ENCODE measurements around the gene SLC45A1.

SLC45A1 gene

GRCh38 chr1:8285103-8285502, 32.8 kb upstream of the SLC45A1 start:
- Histone ChIP-seq H3K9me3 (ENCODE audit: control insufficient read depth in 5 of 5, low read length in 5 of 5) (no peaks in the 10 kb centered on the region), H3K36me3 (ENCODE audit: control insufficient read depth in 5 of 5, insufficient read depth in 5 of 5, low read length in 5 of 5) (no peaks in the 10 kb centered on the region), H3K4me3 (ENCODE audit: low read depth in 1 of 5, low read length in 5 of 5) (no peak overlapping the region), H3K9ac (ENCODE audit: low read length in 5 of 5) (no peak overlapping the region), H3K27me3 (ENCODE audit: control insufficient read depth in 5 of 5, insufficient read depth in 4 of 5, low read length in 5 of 5) (peaks cover 0 to 9% (median 0%) of the 10 kb centered on the region in 5 donors), H3K4me1 (ENCODE audit: control insufficient read depth in 5 of 5, insufficient read depth in 5 of 5, low read length in 5 of 5) (peaks cover 0 to 12% (median 8%) of the 10 kb centered on the region in 5 donors), H3K27ac (ENCODE audit: low read depth, low read length) (no peak overlapping the region)

GRCh38 chr1:8285965-8286364, 31.9 kb upstream of the SLC45A1 start:
- Histone ChIP-seq H3K9ac (ENCODE audit: low read length in 5 of 5) (no peak overlapping the region), H3K4me1 (ENCODE audit: control insufficient read depth in 5 of 5, insufficient read depth in 5 of 5, low read length in 5 of 5) (peaks cover 0 to 12% (median 8%) of the 10 kb centered on the region in 5 donors), H3K36me3 (ENCODE audit: control insufficient read depth in 5 of 5, insufficient read depth in 5 of 5, low read length in 5 of 5) (no peaks in the 10 kb centered on the region), H3K27ac (ENCODE audit: low read depth, low read length) (no peak overlapping the region), H3K27me3 (ENCODE audit: control insufficient read depth in 5 of 5, insufficient read depth in 4 of 5, low read length in 5 of 5) (peaks cover 0 to 9% (median 0%) of the 10 kb centered on the region in 5 donors), H3K4me3 (ENCODE audit: low read depth in 1 of 5, low read length in 5 of 5) (no peak overlapping the region), H3K9me3 (ENCODE audit: control insufficient read depth in 5 of 5, low read length in 5 of 5) (no peaks in the 10 kb centered on the region)

GRCh38 chr1:8293118-8293517, 24.8 kb upstream of the SLC45A1 start:
- H3K27ac ChIP-seq (ENCODE audit: low read depth, low read length) = no peak overlapping the region
- no peaks in the 10 kb centered on the region for H3K36me3 ChIP-seq (ENCODE audit: control insufficient read depth in 5 of 5, insufficient read depth in 5 of 5, low read length in 5 of 5)
- H3K9me3 ChIP-seq (ENCODE audit: control insufficient read depth in 5 of 5, low read length in 5 of 5) = no peaks in the 10 kb centered on the region
- H3K4me3 ChIP-seq (ENCODE audit: low read depth in 1 of 5, low read length in 5 of 5) = no peak overlapping the region
- no peak overlapping the region for H3K9ac ChIP-seq (ENCODE audit: low read length in 5 of 5)
- H3K27me3 ChIP-seq (ENCODE audit: control insufficient read depth in 5 of 5, insufficient read depth in 4 of 5, low read length in 5 of 5) = no peaks in the 10 kb centered on the region
- no peaks in the 10 kb centered on the region for H3K4me1 ChIP-seq (ENCODE audit: control insufficient read depth in 5 of 5, insufficient read depth in 5 of 5, low read length in 5 of 5)

- Histone ChIP-seq H3K9ac (ENCODE audit: low read length in 5 of 5) (no peak overlapping the region), H3K36me3 (ENCODE audit: control insufficient read depth in 5 of 5, insufficient read depth in 5 of 5, low read length in 5 of 5) (no peaks in the 10 kb centered on the region), H3K4me1 (ENCODE audit: control insufficient read depth in 5 of 5, insufficient read depth in 5 of 5, low read length in 5 of 5) (no peaks in the 10 kb centered on the region), H3K9me3 (ENCODE audit: control insufficient read depth in 5 of 5, low read length in 5 of 5) (no peaks in the 10 kb centered on the region), H3K27me3 (ENCODE audit: control insufficient read depth in 5 of 5, insufficient read depth in 4 of 5, low read length in 5 of 5) (no peaks in the 10 kb centered on the region), H3K4me3 (ENCODE audit: low read depth in 1 of 5, low read length in 5 of 5) (no peak overlapping the region), H3K27ac (ENCODE audit: low read depth, low read length) (no peak overlapping the region)
Observed at GRCh38 chr1:8293641-8294169, 24.2 kb upstream of the SLC45A1 start.

GRCh38 chr1:8294170-8294697, 23.7 kb upstream of the SLC45A1 start:
- Histone ChIP-seq H3K27me3 (ENCODE audit: control insufficient read depth in 5 of 5, insufficient read depth in 4 of 5, low read length in 5 of 5) (no peaks in the 10 kb centered on the region), H3K27ac (ENCODE audit: low read depth, low read length) (no peak overlapping the region), H3K4me1 (ENCODE audit: control insufficient read depth in 5 of 5, insufficient read depth in 5 of 5, low read length in 5 of 5) (no peaks in the 10 kb centered on the region), H3K9ac (ENCODE audit: low read length in 5 of 5) (no peak overlapping the region), H3K9me3 (ENCODE audit: control insufficient read depth in 5 of 5, low read length in 5 of 5) (no peaks in the 10 kb centered on the region), H3K36me3 (ENCODE audit: control insufficient read depth in 5 of 5, insufficient read depth in 5 of 5, low read length in 5 of 5) (no peaks in the 10 kb centered on the region), H3K4me3 (ENCODE audit: low read depth in 1 of 5, low read length in 5 of 5) (no peak overlapping the region)

- H3K4me1 ChIP-seq (ENCODE audit: control insufficient read depth in 5 of 5, insufficient read depth in 5 of 5, low read length in 5 of 5) = no peaks in the 10 kb centered on the region
- H3K9me3 ChIP-seq (ENCODE audit: control insufficient read depth in 5 of 5, low read length in 5 of 5) = no peaks in the 10 kb centered on the region
- no peak overlapping the region for H3K27ac ChIP-seq (ENCODE audit: low read depth, low read length)
- H3K36me3 ChIP-seq (ENCODE audit: control insufficient read depth in 5 of 5, insufficient read depth in 5 of 5, low read length in 5 of 5) = no peaks in the 10 kb centered on the region
- H3K4me3 ChIP-seq (ENCODE audit: low read depth in 1 of 5, low read length in 5 of 5) = no peak overlapping the region
- no peaks in the 10 kb centered on the region for H3K27me3 ChIP-seq (ENCODE audit: control insufficient read depth in 5 of 5, insufficient read depth in 4 of 5, low read length in 5 of 5)
- H3K9ac ChIP-seq (ENCODE audit: low read length in 5 of 5) = no peak overlapping the region
Observed at GRCh38 chr1:8297245-8297644, 20.7 kb upstream of the SLC45A1 start.

GRCh38 chr1:8299963-8300362, 18.0 kb upstream of the SLC45A1 start:
- no peaks in the 10 kb centered on the region for H3K9me3 ChIP-seq (ENCODE audit: control insufficient read depth in 5 of 5, low read length in 5 of 5)

GRCh38 chr1:8302081-8302956, 15.6 kb upstream of the SLC45A1 start:
- Histone ChIP-seq H3K4me3 (ENCODE audit: low read depth in 1 of 5, low read length in 5 of 5) (no peak overlapping the region), H3K36me3 (ENCODE audit: control insufficient read depth in 5 of 5, insufficient read depth in 5 of 5, low read length in 5 of 5) (no peaks in the 10 kb centered on the region), H3K4me1 (ENCODE audit: control insufficient read depth in 5 of 5, insufficient read depth in 5 of 5, low read length in 5 of 5) (peaks cover 0 to 14% (median 6%) of the 10 kb centered on the region in 5 donors), H3K9me3 (ENCODE audit: control insufficient read depth in 5 of 5, low read length in 5 of 5) (no peaks in the 10 kb centered on the region), H3K9ac (ENCODE audit: low read length in 5 of 5) (no peak overlapping the region), H3K27me3 (ENCODE audit: control insufficient read depth in 5 of 5, insufficient read depth in 4 of 5, low read length in 5 of 5) (no peaks in the 10 kb centered on the region), H3K27ac (ENCODE audit: low read depth, low read length) (no peak overlapping the region)

More at GRCh38 chr1:8299963-8300362, 18.0 kb upstream of the SLC45A1 start:
- Histone ChIP-seq H3K9ac (ENCODE audit: low read length in 5 of 5) (no peak overlapping the region), H3K27ac (ENCODE audit: low read depth, low read length) (no peak overlapping the region), H3K4me1 (ENCODE audit: control insufficient read depth in 5 of 5, insufficient read depth in 5 of 5, low read length in 5 of 5) (peaks cover 0 to 14% (median 6%) of the 10 kb centered on the region in 5 donors), H3K27me3 (ENCODE audit: control insufficient read depth in 5 of 5, insufficient read depth in 4 of 5, low read length in 5 of 5) (no peaks in the 10 kb centered on the region), H3K36me3 (ENCODE audit: control insufficient read depth in 5 of 5, insufficient read depth in 5 of 5, low read length in 5 of 5) (no peaks in the 10 kb centered on the region), H3K4me3 (ENCODE audit: low read depth in 1 of 5, low read length in 5 of 5) (no peak overlapping the region)

- Histone ChIP-seq H3K36me3 (ENCODE audit: control insufficient read depth in 5 of 5, insufficient read depth in 5 of 5, low read length in 5 of 5) (no peaks in the 10 kb centered on the region), H3K9ac (ENCODE audit: low read length in 5 of 5) (no peak overlapping the region), H3K27me3 (ENCODE audit: control insufficient read depth in 5 of 5, insufficient read depth in 4 of 5, low read length in 5 of 5) (no peaks in the 10 kb centered on the region), H3K9me3 (ENCODE audit: control insufficient read depth in 5 of 5, low read length in 5 of 5) (no peaks in the 10 kb centered on the region), H3K27ac (ENCODE audit: low read depth, low read length) (no peak overlapping the region), H3K4me1 (ENCODE audit: control insufficient read depth in 5 of 5, insufficient read depth in 5 of 5, low read length in 5 of 5) (peaks cover 0 to 14% (median 6%) of the 10 kb centered on the region in 5 donors), H3K4me3 (ENCODE audit: low read depth in 1 of 5, low read length in 5 of 5) (no peak overlapping the region)
Observed at GRCh38 chr1:8303141-8303540, 14.8 kb upstream of the SLC45A1 start.

GRCh38 chr1:8303876-8304275, 14.0 kb upstream of the SLC45A1 start:
- Histone ChIP-seq H3K4me1 (ENCODE audit: control insufficient read depth in 5 of 5, insufficient read depth in 5 of 5, low read length in 5 of 5) (peaks cover 0 to 14% (median 6%) of the 10 kb centered on the region in 5 donors), H3K27me3 (ENCODE audit: control insufficient read depth in 5 of 5, insufficient read depth in 4 of 5, low read length in 5 of 5) (no peaks in the 10 kb centered on the region), H3K9ac (ENCODE audit: low read length in 5 of 5) (no peak overlapping the region), H3K27ac (ENCODE audit: low read depth, low read length) (no peak overlapping the region), H3K36me3 (ENCODE audit: control insufficient read depth in 5 of 5, insufficient read depth in 5 of 5, low read length in 5 of 5) (no peaks in the 10 kb centered on the region), H3K4me3 (ENCODE audit: low read depth in 1 of 5, low read length in 5 of 5) (no peak overlapping the region), H3K9me3 (ENCODE audit: control insufficient read depth in 5 of 5, low read length in 5 of 5) (no peaks in the 10 kb centered on the region)

All from subcutaneous abdominal adipose tissue (tissue), 5 donors.